Ecto neural progenitor cell (in vitro differentiated cells): ENCODE results near the gene ICOSLG.
"Not testable (repeated sequence)": the region's sequence is repeated elsewhere in the genome, so short reads cannot be mapped to it uniquely, and the experiment has no call there.

ENCODE experiments used
- DNase-seq: peaks from one replicate; pipeline ENCODE4 v3.0.0-alpha.2; 2018; ENCODE audit warnings: low spot score

Gene ICOSLG

DNA sequence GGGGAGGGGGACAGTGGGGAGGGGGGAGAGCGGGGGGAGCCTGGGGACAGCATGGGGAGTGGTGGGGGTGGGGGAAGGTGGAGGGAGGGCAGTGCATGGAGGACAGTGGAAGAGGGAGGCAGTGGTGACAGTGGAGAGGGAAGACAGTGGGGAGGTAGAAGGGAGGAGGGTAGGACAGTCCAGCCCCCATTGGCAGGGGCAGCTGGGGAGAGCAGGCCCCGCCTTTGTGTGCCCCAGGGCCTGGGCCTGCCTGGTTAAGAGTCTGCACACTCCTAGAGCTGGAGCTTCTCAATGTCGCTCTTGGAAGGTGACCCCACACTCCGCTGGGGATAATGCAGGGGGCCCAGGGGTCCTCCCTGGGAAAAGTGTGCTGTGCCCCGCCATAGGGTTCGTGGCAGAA, 15.1 kb downstream of the ICOSLG start:
- DNase-seq, result not testable (repeated sequence)

DNA sequence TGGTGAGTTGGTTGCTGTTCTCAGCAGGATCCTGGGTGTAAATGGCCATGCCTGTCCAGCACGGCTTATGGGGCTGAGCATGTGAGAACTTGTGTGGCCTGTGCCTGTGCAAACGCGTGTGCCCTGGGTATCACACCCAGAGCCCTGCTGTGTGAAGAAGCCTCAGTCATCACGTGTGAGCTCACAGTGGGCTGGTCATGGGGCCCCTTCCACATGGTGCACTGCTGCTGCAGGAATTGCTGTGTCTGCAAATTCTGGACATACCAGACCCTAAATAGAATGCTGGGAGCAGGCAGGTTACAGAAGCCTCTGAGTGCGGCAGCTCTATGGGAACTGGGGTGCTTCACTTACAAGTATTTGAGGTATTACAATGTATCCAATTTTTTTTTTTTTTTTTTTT, 17.4 kb downstream of the ICOSLG start:
- not testable (repeated sequence) for DNase-seq

DNA sequence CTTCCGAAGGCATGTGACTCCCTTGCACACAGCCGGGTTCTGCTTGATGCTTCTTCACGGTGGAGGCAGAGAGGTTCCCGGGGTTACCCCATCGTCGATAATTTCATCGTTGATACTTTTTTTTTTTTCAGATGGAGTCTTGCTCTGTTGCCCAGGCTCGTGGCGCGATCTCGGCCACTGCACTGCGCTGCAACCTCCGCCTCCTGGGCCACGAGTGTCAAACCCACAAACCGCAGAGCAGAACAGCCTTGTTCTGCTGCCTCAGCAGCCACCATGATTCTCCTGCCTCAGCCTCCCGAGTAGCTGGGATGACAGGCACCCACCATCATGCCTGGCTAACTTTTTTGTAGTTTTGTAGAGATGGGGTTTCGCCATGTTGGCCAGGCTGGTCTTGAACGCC, 20.1 kb downstream of the ICOSLG start:
- DNase-seq, result not testable (repeated sequence)

DNA sequence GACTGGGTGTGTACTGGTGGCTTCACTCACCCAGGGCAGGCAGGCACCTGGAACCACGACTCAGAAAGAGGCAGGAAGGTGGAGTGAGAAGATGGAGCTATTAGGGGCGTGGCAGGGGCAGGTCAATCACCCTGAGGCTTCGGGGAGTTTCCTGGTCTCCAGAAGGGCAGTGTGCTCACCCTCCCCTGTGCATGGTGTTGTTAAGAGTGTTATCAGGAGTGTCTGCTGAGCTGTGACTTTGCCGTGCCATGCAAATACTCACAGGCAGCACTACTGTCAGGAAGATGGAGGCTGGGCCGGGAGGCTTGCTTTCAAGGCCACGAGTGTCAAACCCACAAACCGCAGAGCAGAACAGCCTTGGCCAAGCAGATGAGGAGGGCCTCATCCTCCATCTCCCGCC, 22.3 kb downstream of the ICOSLG start:
- not testable (repeated sequence) for DNase-seq

DNA sequence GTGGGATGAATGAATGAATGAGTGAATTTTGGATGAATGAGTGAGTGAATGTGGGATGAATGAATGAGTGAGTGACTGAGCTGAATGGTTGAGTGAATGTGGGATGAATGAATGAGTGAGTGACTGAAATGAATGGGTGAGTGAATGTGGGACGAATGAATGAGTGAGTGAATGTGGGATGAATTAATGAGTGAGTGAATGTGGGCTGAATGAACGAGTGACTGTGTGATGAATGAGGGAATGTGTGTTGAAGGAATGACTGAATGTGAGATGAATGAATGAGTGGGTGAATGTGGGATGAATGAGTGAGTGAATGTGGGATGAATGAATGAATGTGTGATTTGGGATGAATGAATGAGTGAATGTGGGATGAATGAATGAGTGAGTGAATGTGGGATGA, 28.8 kb downstream of the ICOSLG start:
- not testable (repeated sequence) for DNase-seq

DNA sequence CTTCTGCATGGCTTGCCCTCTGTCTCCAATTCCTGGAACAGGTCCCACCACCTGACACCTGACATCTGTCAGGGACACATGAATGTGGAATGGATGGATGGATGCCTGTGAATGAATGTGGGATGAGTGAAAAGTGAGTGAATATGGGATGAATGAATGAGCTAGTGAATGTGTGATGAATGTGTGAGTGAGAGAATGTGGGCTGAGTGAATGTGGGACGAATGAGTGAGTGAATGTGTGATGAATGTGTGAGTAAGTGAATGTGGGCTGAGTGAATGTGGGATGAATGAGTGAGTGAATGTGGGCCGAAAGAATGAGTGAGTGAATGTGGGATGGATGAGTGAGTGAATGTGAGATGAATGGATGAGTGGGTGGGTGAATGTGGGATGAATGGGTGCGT, 29.2 kb downstream of the ICOSLG start:
- not testable (repeated sequence) for DNase-seq

DNA sequence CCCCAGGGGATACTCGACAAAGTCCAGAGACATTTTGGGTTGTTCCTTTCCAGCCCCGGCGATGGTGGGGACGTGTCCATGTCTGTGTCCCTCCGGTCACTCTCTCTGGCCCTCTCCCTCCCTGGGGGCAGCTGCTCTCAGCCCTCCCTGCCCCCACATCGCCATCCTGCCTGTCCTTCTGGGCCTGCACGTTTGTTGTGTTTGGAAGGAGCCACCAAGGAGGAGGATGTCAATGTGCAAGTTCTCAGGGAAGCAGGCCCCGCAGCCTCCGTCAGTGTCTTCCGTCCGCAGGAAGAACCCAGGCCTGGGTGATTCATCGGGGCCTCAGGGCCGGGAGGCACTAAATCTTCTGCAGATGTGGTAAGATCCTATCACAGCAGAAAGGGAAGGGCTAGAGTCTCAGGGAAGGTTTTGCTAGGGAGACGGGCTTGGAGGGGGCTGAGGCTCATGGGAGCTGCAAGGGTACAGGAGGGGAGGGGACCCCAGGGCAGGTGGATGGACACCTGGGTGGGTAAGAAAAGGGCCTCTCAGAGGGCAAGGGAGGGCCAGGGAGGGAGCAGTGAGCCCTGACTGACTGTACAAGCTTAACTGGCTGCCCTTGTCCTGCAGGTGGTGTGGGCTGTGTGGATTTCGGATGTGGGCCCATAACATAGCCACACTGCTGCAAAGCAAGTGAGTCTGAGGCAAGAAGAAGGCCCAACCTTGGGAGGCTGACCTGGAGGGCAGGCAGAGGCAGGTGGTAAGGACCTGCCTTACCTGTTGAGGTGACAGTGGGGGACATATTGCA, 32.7 kb downstream of the ICOSLG start:
- DNase-seq, result not testable (repeated sequence)

DNA sequence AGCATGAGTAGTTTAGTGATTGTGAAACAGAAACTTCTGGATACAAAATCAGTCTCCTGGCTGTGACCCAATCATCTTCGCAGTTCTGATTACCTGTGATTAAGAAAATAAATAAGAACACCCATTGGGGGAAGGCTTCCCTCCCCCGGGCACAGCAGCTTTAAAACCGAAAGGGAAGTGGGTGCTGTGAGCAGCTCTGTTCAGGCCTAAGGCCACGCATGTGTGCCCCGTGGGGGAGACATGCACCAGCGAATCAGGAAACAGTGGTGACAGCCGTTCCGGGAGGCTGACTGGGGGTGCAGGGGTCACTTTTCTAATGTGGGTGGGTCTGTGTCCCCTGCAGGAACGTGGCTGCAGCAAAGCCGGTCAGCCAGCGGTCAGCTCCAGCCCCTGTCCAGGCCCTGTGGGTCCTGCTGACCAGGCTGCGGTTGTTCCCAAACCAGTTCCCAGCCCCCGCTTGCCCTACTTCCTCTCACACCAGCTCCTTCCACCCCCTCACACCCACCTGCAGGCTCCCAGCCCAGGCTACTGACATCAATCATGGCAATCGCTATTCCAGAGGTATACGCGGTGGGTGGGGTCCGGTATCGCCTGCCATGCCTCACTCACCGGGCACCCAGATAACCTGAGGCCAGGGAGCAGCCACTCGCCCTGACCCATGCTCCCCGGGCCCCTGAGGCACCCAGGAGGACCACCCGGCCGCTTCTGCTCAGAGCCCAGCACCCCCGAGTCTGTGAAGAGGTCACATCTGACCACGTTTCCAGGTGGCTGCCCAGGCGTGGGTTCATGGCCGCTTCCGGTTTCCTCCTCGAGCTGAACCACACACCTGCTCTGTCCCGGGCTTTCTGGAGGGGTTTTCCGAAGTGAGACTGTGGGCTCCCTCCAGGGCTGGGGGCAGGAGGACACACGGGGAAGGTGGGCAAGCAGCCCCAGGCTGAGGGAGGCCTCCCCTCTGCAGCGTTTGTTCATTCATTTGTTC, 33.8 kb downstream of the ICOSLG start:
- not testable (repeated sequence) for DNase-seq

DNA sequence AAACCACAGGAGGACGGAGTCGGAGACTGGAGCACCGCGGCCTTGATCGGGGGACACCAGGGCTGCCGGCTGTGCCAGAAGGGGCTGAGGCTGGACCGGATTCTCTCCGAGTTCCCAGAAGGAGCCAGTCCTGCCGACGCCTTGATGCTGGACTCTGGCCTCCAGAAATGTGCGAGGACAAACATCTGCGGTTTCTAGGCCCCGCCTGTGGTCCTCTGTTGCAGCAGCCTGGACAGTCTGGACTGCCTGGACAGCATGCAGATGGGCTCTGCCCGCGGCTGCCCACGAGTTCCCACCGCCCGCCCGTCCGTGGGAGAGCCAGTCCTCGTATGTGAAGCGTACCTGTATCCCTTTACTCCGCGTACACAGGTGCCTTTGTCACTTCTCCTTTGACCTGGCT, 34.6 kb downstream of the ICOSLG start:
- not testable (repeated sequence) for DNase-seq

DNA sequence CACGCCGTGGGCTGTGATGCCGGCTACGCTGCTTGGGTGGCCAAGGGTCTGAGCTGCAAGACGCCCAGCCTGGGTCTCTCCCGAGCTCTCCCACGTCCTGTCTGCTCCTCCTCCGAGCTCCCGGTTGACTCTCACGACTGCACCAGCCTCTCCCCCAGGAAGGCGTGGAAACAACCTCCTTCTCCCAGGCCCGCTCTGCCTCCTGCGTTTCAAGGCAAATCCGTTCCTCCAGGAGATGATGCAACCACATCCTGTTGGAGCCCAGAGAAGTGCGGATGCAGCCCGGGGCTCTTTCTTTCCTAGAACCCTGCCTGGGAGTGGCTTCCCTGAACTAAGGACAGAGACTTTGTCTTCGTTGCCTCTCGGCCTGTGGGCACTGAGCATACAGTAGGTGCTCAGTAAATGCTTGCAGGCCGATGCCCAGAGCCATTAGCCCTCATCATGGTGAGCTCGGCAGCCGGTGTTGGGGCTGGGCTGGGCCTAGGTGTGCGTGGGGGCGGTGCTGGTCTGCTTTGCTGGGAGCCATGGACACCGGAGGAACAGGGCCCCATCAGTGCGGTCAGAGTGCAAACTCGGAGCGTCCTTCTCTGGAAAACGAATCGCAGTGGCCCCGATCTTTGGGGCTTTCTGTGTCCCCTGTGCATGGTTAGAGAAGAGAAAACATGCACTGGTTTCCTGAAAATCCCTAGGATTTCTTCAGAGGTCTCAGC, 38.0 kb downstream of the ICOSLG start:
- DNase-seq, result not testable (repeated sequence)

DNA sequence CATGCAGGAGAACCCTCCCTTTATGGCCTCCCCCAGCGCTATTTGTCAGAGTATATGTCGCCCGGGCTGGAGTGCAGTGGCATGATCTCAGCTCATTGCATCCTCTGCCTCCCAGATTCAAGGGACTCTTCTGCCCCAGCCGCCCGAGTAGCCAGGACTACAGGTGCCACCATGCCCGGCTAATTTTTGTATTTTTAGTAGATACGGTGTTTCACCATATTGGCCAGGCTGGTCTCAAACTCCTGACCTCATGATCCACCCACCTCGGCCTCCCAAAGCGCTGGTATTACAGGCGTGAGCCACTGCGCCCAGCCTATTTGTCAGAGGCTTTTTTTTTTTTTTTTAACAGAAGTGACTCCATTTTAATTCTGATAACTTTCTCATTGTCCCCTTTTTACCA, 40.7 kb downstream of the ICOSLG start:
- DNase-seq, result not testable (repeated sequence)

DNA sequence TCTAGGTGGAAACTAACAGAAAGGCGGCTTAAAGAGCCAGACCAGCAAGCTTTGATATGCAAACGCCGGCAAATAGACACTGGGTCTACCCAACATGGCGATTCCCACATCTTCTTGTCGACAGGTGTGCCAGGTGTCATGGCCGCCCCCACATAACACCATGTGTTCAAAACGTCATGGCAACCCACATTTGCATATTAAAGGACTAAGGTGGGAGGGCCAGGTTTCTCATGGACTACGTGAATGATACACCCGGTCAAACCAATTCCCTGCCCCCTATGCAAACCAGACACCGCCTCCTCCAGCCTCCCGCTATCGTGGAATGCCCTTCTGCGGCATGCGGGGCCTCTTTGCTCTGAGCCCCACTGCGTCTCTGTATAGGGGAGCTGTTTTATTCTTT, 41.3 kb downstream of the ICOSLG start:
- no peak for DNase-seq

DNA sequence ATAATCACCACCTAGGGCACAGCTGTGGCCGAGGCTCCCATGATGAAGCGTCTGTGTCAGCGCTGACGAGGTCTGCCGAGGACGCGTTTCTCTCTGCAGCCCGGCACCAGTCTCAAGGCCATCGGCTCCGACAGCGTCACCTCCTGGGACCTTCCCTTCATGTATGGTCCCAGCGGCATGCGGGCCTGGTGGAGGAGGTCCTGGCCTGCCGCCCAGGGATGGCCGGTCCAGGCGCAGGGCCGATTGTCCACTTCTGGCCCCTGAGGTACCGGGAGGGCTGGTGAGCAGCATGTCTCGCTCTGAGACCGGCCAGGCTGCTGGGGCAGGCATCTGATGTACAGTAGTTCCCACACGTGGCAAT, 43.6 kb downstream of the ICOSLG start:
- not testable (repeated sequence) for DNase-seq

DNA sequence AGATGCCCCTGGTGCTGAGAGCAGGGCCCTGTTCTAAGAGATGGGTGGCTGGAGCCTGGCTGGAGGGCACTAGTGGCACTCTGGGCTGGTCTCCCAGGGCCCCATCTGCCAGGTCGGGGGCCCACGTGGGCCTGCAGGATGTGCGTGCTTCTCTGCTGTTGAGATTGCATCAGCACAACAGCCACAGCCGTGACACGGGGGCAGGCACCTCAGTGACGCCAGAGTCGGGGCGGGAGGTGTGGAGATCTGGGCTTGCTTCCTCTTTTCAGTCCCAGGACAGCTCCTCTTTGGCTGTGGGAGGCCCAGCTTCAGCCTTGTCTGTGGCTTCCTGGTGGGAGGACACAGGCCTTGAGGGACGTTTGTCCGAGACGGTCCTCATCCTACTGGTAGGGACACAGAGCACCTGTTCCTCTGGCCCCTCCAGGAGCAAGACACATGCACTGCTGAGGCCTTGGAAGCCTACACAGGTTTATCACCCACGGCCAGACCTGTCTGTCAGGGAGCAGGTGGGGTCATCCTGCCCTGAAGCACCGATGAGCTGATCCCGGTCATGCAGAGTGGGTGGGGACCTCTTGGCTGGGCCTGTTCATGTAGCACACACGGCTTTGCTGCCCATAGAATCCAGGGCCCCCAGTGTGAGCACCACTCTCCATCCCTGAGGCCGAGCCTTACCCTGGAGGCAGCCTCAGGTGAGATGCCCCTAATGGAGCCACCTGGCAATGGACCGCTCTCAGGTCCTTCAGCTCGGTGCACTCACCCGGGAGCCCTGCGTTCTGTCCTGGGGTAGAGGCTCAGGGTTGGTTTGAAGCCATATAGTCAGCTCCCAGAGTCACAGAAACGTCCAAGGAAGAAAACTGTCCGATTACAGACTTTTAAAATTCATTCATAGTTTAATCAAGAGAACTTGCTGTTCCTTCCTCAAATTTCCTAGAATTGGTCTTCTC, 44.3 kb downstream of the ICOSLG start:
- not testable (repeated sequence) for DNase-seq

DNA sequence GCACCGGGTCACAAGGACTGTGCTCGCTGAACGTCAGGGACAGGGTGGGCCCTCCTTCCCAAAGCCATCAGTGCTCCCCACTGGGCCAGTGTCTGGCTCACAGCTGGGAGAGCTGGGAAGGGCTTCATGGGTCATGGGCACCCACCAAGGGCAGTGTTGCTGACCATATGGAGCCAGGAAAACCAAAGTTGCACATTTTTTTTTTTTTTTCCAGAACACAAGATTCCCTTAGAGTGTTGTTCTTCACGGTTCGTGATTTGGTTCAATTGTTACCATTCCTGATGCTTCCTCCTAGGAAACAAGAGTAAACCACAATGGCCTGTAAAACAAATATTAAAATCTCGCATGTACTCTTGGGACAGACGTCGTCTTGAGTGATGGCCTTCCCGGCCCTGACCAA, 45.9 kb downstream of the ICOSLG start:
- DNase-seq, result not testable (repeated sequence)

DNA sequence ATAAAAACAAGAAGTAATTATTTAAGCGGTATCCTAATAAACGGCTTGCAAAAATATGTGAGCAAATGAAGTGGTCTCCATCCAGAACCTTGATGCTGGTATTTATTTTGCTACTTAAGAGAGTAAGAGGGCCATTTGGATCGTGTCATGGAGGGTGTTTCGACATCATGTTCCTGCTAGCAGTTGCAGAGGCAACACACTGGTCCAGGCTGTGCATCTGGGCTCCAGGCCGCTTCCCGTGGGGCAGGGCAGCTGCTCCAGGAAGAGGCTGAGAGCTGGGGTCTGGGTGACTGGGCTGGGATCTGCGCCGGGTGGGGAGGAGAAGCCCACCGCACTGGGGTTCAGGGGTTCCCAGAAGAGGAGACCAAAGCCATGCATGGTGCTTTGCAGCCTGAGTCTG, 46.3 kb downstream of the ICOSLG start:
- not testable (repeated sequence) for DNase-seq

DNA sequence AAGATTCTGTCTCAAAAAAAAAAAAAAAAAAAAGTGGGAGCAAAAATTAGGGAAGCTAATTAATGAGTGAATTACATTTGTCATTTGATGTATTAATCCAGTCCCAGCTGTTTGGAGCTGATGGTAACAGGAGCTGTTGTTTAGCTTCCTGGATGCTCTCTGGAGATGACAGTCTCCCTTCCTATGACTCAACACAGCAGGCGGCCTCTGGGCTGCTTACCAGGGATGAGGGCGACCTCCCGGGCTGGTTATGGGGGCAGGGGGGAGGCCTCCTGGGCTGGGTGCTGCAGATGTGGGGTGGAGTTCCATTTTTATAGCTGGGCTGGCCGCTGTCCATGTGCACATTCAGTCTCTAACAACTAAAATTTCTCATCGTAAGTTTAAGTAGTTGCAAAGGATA, 47.6 kb downstream of the ICOSLG start:
- not testable (repeated sequence) for DNase-seq

DNA sequence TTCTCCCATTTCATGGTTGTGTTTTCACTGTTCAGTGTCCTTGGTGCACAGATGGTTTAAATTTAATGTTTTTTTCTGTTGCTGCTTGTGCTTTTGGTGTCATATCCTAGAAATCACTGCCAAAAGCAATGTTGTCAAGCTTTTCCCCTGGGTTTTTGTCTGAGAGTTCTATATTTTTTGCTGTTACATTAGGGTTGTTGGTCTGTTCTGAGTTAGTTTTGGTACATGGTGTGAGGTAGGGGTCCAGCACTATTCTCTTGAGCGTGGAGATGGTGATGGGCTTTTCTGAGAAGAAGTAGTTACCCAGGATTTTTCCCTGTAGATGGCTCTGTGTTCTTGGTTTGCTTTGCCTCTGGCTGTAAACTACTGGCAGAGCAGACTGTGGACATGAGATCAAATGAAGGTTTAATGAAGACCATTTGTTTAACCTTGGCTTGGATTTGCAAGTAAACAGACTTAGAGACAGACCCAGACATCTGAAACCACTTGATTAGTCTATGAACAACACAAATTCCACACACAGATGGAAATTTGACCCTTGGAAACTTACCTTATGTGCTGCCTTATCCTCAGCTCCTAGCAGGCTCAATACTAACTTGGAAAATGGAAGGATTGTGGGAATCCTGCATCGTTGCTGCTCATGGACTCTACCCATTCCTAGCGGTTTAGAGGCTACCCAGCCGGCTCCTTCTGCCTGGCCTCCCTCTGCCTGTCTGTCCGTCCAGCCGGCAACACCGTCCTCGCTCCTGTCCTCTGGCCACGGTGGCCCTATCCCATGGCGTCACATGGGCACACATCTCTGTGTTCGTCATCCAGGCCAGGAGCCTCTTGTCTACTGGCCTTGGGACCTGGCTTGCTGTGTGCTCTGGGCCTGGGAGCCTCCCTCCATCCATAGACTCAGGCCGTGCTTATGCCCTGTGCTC, 50.1 kb downstream of the ICOSLG start:
- DNase-seq, result not testable (repeated sequence)

DNA sequence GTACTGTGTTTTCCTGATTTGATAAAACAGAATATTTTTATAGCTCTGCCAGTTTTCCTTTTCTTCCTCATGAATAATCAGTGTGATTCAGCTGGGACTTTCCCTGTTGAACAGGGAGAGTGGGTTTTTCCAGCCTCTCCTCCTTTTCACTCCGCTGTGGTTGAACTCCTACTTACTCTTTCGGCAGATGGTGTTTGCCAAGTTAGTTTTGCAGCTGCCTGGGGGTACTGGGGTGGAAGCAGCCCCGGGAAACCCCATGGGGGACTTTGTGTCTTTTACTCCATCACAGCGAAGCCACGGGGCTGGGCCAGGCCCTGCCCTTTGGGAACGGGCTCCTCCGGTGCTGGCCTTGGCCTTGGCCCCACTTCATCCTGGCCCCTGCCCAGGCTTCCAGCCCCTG, 55.9 kb downstream of the ICOSLG start:
- not testable (repeated sequence) for DNase-seq

DNA sequence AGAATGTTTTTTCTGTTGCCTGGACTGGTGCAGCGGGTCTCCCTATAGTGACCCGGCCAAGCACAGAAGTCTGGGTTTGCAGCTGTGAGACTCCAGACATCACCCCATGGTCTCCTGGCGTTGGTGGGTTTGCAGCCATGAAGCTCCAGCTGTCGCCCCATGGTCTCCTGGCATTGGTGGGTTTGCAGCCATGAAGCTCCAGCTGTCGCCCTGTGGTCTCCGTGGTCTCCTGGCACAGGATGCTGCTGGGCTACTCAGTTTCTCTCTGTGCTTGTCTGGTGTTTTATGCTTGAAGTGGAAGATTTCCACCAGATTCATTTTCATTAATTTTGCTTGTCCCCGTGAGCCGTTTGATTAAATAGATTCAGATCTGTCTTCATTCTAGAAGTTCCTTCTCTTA, 58.5 kb downstream of the ICOSLG start:
- not testable (repeated sequence) for DNase-seq
